Measurements from ENCODE around the gene SLC6A1.
"Not testable (repeated sequence)": the region's sequence is repeated elsewhere in the genome, so short reads cannot be mapped to it uniquely, and the experiment has no call there.

Gene SLC6A1

DNA sequence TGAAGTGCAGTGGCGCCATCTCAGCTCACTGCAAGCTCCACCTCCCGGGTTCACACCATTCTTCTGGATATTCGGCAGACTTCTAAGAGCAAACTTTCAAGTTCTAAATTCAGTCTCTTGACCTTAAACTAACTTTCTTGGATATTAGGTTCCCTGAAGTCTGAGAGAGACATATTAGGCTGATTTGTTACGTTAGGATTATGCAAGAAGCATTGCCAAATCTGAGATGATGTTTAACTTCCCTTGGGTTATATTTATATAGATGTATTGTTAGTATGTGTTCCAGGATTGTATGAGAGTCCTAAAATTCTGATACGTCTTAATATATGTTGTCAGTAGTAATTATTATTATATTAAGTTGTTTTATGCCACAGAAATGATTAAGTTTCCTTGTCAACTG lies 80.1 kb downstream of the SLC6A1 start:
- no peak for DNase-seq (ENCODE audit: low read depth, low spot score)
- TF ChIP-seq, protein P1, sequence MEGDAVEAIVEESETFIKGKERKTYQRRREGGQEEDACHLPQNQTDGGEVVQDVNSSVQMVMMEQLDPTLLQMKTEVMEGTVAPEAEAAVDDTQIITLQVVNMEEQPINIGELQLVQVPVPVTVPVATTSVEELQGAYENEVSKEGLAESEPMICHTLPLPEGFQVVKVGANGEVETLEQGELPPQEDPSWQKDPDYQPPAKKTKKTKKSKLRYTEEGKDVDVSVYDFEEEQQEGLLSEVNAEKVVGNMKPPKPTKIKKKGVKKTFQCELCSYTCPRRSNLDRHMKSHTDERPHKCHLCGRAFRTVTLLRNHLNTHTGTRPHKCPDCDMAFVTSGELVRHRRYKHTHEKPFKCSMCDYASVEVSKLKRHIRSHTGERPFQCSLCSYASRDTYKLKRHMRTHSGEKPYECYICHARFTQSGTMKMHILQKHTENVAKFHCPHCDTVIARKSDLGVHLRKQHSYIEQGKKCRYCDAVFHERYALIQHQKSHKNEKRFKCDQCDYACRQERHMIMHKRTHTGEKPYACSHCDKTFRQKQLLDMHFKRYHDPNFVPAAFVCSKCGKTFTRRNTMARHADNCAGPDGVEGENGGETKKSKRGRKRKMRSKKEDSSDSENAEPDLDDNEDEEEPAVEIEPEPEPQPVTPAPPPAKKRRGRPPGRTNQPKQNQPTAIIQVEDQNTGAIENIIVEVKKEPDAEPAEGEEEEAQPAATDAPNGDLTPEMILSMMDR (IDR thresholded peaks at IDR 0.05; ENCODE audit: insufficient read depth, low read length, missing control alignments), result no peak
- ChIA-PET POLR2A (no interaction called here), CTCF (interaction anchor here (1.4 to 9.9 kb wide), 2 partner anchors 12 kb away, joined by 4 to 87 read pairs; no protein-coding TSS in a partner anchor)
- no peak overlapping the region for H3K4me3 ChIP-seq (ENCODE audit: low read depth, low read length)

DNA sequence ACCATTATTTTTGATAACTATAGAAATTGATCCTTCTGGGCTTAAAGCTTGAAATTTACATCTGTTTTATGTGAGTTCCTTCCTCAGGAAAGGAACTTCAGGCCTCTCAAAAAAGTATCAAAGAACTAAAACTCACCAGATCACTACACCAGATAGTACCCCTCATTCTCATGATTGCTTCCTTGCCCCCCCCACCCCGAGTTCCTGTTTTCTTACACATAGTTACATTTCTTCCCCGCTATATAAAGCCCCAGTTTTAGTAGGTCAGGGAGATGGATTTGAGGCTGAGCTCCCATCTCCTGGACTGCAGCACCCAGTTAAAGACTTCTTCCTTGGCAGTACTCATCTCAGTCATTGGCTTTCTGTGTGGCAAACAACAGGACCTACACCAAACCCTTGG lies 81.5 kb downstream of the SLC6A1 start:
- TF ChIP-seq, protein P1 (IDR thresholded peaks at IDR 0.05; ENCODE audit: insufficient read depth, low read length, missing control alignments), result no peak
- ChIA-PET POLR2A (no interaction called here), CTCF (interaction anchor here (1.2 to 9.9 kb wide), 3 partner anchors 11 to 123 kb away, joined by 3 to 87 read pairs (median 4); no protein-coding TSS in a partner anchor)
- no peak overlapping the region for H3K4me3 ChIP-seq (ENCODE audit: low read depth, low read length)
- no peak for DNase-seq (ENCODE audit: low read depth, low spot score)

DNA sequence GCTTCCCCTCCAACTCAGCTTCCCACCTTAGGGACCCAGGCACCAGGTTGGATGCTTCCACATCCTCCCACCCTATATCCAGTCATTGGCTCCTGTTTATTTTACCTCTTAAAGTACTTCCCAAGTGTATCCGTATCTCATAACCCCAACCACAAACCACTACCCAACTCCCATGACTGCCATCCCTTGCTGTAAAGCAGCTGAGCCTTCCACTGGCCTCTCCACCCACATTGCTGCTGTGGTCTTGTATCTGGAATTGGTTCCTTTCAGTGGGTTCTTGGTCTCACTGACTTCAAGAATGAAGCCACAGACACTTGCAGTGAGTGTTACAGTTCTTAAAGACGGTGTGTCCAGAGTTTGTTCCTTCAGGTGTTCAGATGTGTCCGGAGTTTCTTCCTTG lies 81.9 kb downstream of the SLC6A1 start:
- TF ChIP-seq, protein P1 (IDR thresholded peaks at IDR 0.05; ENCODE audit: insufficient read depth, low read length, missing control alignments), result no peak
- POLR2A ChIA-PET, result no interaction called here
- CTCF ChIA-PET, result interaction anchor here (1.2 to 9.9 kb wide), 3 partner anchors 14 to 129 kb away, joined by 3 to 87 read pairs (median 7); no protein-coding TSS in a partner anchor
- H3K4me3 ChIP-seq (ENCODE audit: low read depth, low read length), result no peak overlapping the region
- DNase-seq (ENCODE audit: low read depth, low spot score), result no peak

DNA sequence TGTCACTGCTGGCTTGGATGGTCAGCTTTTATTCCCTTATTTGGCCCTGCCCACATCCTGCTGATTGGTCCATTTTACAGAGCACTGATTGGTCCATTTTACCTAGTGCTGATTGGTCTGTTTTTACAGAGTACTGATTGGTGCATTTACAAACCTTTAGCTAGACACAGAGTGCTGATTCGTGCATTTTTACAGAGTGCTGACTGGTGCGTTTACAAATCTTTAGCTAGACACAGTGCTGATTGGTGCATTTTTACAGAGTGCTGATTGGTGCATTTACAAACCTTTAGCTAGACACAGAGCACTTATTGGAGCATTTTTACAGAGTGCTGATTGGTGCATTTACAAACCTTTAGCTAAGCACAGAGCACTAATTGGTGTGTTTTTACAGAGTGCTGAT lies 82.6 kb downstream of the SLC6A1 start:
- CTCF ChIA-PET, result interaction anchor here (1.7 to 9.9 kb wide), 2 partner anchors 15 to 130 kb away, joined by 7 to 87 read pairs; no protein-coding TSS in a partner anchor
- DNase-seq (ENCODE audit: low read depth, low spot score); H3K4me3 ChIP-seq (ENCODE audit: low read depth, low read length); POLR2A ChIA-PET: not testable (repeated sequence)

DNA sequence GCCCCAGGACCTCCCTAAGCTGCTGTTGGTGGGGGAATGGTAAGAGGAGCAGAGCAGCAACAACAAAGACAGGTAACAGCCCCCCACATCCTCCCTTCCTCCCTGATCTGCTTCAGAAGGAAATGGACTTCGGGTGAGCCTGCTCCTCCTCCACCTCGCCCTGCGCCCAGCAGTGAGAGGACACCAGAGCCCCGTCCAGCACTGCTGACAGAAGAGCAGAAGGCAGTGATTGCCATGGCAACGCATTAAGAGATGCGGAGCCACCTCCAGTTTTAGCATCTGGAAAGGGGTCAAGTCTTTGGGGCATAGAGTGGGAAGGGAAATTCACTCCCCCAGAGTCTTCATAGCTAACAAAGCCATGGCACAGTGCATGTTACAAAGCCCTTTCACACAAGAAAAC lies 84.2 kb downstream of the SLC6A1 start:
- ChIA-PET POLR2A (no interaction called here), CTCF (interaction anchor here (9.9 kb wide), 1 partner anchor 16 kb away, joined by 87 read pairs; no protein-coding TSS in a partner anchor)
- no peak overlapping the region for H3K4me3 ChIP-seq (ENCODE audit: low read depth, low read length)
- TF ChIP-seq, protein P1 (IDR thresholded peaks at IDR 0.05; ENCODE audit: insufficient read depth, low read length, missing control alignments), result no peak
- no peak for DNase-seq (ENCODE audit: low read depth, low spot score)

DNA sequence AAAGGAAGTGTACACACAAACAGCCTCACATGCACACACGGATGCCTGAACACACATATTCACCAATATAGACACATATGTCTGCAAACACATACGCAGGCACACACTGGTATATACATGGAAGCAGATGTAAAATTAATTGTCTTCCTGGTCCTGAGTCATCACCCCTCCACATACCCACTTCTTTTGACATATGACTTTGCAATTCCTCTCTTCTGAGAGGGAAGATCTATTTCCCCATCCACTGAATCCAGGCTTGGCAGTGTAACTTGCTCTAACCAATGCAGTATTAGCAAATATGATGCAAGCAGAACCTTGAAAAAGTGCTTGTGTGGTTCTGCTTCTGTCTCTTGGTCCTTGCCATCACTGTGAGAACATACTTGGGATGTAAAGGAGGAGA lies 84.9 kb downstream of the SLC6A1 start:
- POLR2A ChIA-PET, result no interaction called here
- TF ChIP-seq, protein P1 (IDR thresholded peaks at IDR 0.05; ENCODE audit: insufficient read depth, low read length, missing control alignments), result no peak
- CTCF ChIA-PET, result interaction anchor here (1.0 to 9.9 kb wide), 3 partner anchors 16 to 258 kb away, joined by 3 to 87 read pairs (median 5); no protein-coding TSS in a partner anchor
- no peak overlapping the region for H3K4me3 ChIP-seq (ENCODE audit: low read depth, low read length)
- peak; percentile 50 for DNase-seq (ENCODE audit: low read depth, low spot score)
